ENCODE results near the gene PODN.

PODN gene

GRCh38 chr1:53116933-53117600 lies 55.1 kb downstream of the PODN start:
- DNase-seq, result no peak

GRCh38 chr1:53117836-53118235 lies 55.8 kb downstream of the PODN start:
- DNase-seq, result no peak

- no peak for DNase-seq
Measured at GRCh38 chr1:53120659-53121058, 58.6 kb downstream of the PODN start.

GRCh38 chr1:53121319-53122172 lies 59.5 kb downstream of the PODN start:
- no peak for DNase-seq

GRCh38 chr1:53122201-53122885 lies 60.3 kb downstream of the PODN start:
- DNase-seq, result no peak

GRCh38 chr1:53122961-53123413 lies 61.0 kb downstream of the PODN start:
- no peak for DNase-seq

GRCh38 chr1:53123453-53124140 lies 61.6 kb downstream of the PODN start:
- DNase-seq, result no peak

- no peak for DNase-seq
Measured at GRCh38 chr1:53125122-53125521, 63.1 kb downstream of the PODN start.

GRCh38 chr1:53125623-53126360 lies 63.8 kb downstream of the PODN start:
- DNase-seq, result no peak

GRCh38 chr1:53126495-53126894 lies 64.5 kb downstream of the PODN start:
- no peak for DNase-seq

GRCh38 chr1:53127546-53127945 lies 65.5 kb downstream of the PODN start:
- no peak for DNase-seq

- no peak for DNase-seq
Measured at GRCh38 chr1:53128401-53128800, 66.4 kb downstream of the PODN start.

GRCh38 chr1:53129891-53130597 lies 68.0 kb downstream of the PODN start:
- DNase-seq, result no peak

- no peak for DNase-seq
Measured at GRCh38 chr1:53130598-53130877, 68.5 kb downstream of the PODN start.

- no peak for DNase-seq
Measured at GRCh38 chr1:53130878-53131589, 69.0 kb downstream of the PODN start.

GRCh38 chr1:53131590-53131938 lies 69.6 kb downstream of the PODN start:
- no peak for DNase-seq

- DNase-seq, result no peak
Measured at GRCh38 chr1:53132176-53132575, 70.2 kb downstream of the PODN start.

- no peak for DNase-seq
Measured at GRCh38 chr1:53133261-53134041, 71.4 kb downstream of the PODN start.

- DNase-seq, result no peak
Measured at GRCh38 chr1:53134042-53134485, 72.1 kb downstream of the PODN start.
